Right ventricle myocardium superior (tissue), 1 donor: ENCODE results near the gene GMDS. TPM values are rescaled to one million over a fixed set of nuclear protein-coding genes. Genes with fewer than 3 reads are reported as not detected.
A peak's percentile ranks its signal among the peaks of the same experiment; 100 is the strongest.

Experiments
- ATAC-seq: fragments of 200-7000 bp; cut with Tn5 transposase; one replicate; pipeline ENCODE4 v1.9.1; 2020; ENCODE audit warnings: mild to moderate bottlenecking; ENCODE audit not compliant: poor library complexity
- DNase-seq: peaks from one replicate; pipeline ENCODE4 v3.0.0-alpha.2; 2020
- intact Hi-C: fragments of 100-400 bp; cut with DNase I; formaldehyde crosslinking; loops from one replicate; pipeline ENCODE4 v1.11.2; 2022
- total RNA-seq: library from RNA; stranded (reverse); fragmentation: NEBNext Ultra II Directional; extraction: Animal tissue kit (Norgen Biotek cat#: 25700); gene quantifications from one replicate; pipeline ENCODE4 v1.2.1, GENCODE V29; 2021
- donor health status: DM: no; HTN: yes; CAD: no; lungs with severe emphysema.

Gene GMDS
- total RNA-seq, 1 donor from 2014 or later, result 4.9 TPM

- ATAC-seq, result no peak
- intact Hi-C loops, result no loop called here
Measured at GRCh38 chr6:1739220-1739619, 506.2 kb downstream of the GMDS start.

GRCh38 chr6:1738558-1739081 lies 506.8 kb downstream of the GMDS start:
- DNase-seq, result no peak
- no peak for ATAC-seq
- intact Hi-C loops, result no loop called here

More at GRCh38 chr6:1739220-1739619, 506.2 kb downstream of the GMDS start:
- DNase-seq, result no peak

GRCh38 chr6:1737463-1738311 lies 507.7 kb downstream of the GMDS start:
- intact Hi-C loops, result no loop called here
- no peak for ATAC-seq
- no peak for DNase-seq

- DNase-seq (no peak), ATAC-seq (no peak)
- intact Hi-C loops, result no loop called here
Measured at GRCh38 chr6:1736346-1737105, 508.9 kb downstream of the GMDS start.

- intact Hi-C loops, result no loop called here
- DNase-seq, result no peak
- no peak for ATAC-seq
Measured at GRCh38 chr6:1735239-1735803, 510.1 kb downstream of the GMDS start.

- DNase-seq, result no peak
- no peak for ATAC-seq
- intact Hi-C loops, result no loop called here
Measured at GRCh38 chr6:1730882-1731281, 514.5 kb downstream of the GMDS start.

GRCh38 chr6:1729750-1730140 lies 515.7 kb downstream of the GMDS start:
- intact Hi-C loops, result no loop called here
- ATAC-seq (no peak), DNase-seq (no peak)

GRCh38 chr6:1729133-1729749 lies 516.2 kb downstream of the GMDS start:
- ATAC-seq, result no peak
- DNase-seq, result no peak
- intact Hi-C loops, result no loop called here

GRCh38 chr6:1726341-1726768 lies 519.0 kb downstream of the GMDS start:
- ATAC-seq (no peak), DNase-seq (no peak)
- intact Hi-C loops, result no loop called here

GRCh38 chr6:1724616-1725015 lies 520.8 kb downstream of the GMDS start:
- DNase-seq (peak; percentile 75), ATAC-seq (peak; percentile 70)
- intact Hi-C loops, result no loop called here

- DNase-seq (no peak), ATAC-seq (no peak)
- intact Hi-C loops, result no loop called here
Measured at GRCh38 chr6:1724124-1724523, 521.3 kb downstream of the GMDS start.

GRCh38 chr6:1722801-1723200 lies 522.6 kb downstream of the GMDS start:
- intact Hi-C loops, result no loop called here
- ATAC-seq, result no peak
- DNase-seq, result no peak

- intact Hi-C loops, result no loop called here
- DNase-seq (no peak), ATAC-seq (no peak)
Measured at GRCh38 chr6:1720620-1721322, 524.6 kb downstream of the GMDS start.

- ATAC-seq (no peak), DNase-seq (no peak)
- intact Hi-C loops, result no loop called here
Measured at GRCh38 chr6:1719922-1720321, 525.5 kb downstream of the GMDS start.

- no peak for DNase-seq
- intact Hi-C loops, result no loop called here
- ATAC-seq, result no peak
Measured at GRCh38 chr6:1716868-1717267, 528.5 kb downstream of the GMDS start.

GRCh38 chr6:1716396-1716795 lies 529.0 kb downstream of the GMDS start:
- no peak for ATAC-seq
- DNase-seq, result no peak
- intact Hi-C loops, result no loop called here

GRCh38 chr6:1715336-1715735 lies 530.1 kb downstream of the GMDS start:
- ATAC-seq, result no peak

GRCh38 chr6:1714654-1715053 lies 530.8 kb downstream of the GMDS start:
- intact Hi-C loops, result no loop called here
- DNase-seq (no peak), ATAC-seq (no peak)

More at GRCh38 chr6:1715336-1715735, 530.1 kb downstream of the GMDS start:
- DNase-seq, result no peak
- intact Hi-C loops, result no loop called here
